GM19438 (cell line): ENCODE data around the gene EZH2.
A peak's percentile ranks its signal among the peaks of the same experiment; 100 is the strongest.

Experiments
- ATAC-seq: cut with Tn5 transposase; IDR thresholded peaks from one replicate; pipeline ENCODE4 v1.9.1; 2021; ENCODE audit warnings: low read depth; ENCODE audit not compliant: unreplicated experiment

The EZH2 gene

GRCh38 chr7:148782757-148783456 is 101.2 kb downstream of the EZH2 start:
- ATAC-seq = no peak

GRCh38 chr7:148774471-148774870 is 109.6 kb downstream of the EZH2 start:
- no peak for ATAC-seq

DNA sequence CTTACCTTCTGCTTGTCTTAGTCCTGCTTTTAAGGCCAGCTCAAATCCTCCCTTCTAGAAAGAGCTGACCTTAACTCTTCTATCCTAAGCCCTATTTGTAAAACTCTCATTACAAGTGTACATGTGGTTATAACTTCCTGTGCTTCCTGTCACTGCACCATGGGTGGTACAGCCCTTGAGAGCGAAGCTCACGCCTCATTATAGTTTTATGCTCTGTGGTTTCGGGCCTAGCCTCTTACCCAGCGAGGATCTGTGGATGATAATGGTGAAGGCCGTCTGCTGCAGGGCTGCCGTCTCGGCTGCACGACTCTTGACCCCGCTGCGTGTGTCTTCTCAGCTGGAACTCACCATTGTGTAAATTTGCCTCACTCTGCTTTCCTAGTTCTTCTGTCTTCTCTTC is 110.8 kb downstream of the EZH2 start:
- peak; percentile 75 for ATAC-seq

DNA sequence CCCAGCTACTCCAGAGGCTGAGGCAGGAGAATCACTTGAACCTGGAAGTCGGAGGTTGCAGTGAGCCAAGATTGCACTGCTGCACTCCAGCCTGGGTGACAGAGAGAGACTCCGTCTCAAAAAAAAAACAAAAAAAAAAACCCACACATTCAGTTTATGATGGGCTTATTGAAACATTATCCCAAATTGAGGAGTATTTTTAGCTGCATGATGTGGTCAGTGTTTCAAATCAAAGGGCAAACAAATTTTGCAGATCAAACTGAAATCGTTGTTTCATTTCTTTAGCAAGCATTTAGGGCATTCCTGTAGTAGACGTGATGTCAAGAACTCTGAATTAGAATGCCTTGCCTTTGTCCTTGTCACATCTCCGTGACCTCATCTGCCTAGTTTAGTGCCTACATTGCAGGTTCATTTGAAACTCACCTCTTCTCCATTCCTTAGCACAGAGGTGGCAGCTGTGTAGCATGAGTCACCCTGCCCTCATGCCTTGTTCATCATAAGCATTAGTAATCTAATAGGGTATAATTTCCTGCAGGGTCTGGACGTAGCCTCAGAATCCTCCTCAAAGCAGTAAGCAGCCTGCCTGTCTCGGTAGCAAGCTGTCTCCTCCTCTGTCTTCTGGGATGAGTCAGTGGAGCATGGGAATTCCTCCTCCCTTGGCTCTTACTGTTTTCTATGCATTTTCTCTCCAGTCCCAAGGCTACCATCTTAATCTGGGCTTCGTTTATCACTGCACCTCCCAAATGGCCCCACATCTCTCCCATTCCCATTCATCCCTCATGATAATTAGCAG is 111.6 kb downstream of the EZH2 start:
- no peak for ATAC-seq

GRCh38 chr7:148770004-148770403 is 114.1 kb downstream of the EZH2 start:
- no peak for ATAC-seq

- ATAC-seq = no peak
Measured at GRCh38 chr7:148763622-148764021, 120.5 kb downstream of the EZH2 start.

DNA sequence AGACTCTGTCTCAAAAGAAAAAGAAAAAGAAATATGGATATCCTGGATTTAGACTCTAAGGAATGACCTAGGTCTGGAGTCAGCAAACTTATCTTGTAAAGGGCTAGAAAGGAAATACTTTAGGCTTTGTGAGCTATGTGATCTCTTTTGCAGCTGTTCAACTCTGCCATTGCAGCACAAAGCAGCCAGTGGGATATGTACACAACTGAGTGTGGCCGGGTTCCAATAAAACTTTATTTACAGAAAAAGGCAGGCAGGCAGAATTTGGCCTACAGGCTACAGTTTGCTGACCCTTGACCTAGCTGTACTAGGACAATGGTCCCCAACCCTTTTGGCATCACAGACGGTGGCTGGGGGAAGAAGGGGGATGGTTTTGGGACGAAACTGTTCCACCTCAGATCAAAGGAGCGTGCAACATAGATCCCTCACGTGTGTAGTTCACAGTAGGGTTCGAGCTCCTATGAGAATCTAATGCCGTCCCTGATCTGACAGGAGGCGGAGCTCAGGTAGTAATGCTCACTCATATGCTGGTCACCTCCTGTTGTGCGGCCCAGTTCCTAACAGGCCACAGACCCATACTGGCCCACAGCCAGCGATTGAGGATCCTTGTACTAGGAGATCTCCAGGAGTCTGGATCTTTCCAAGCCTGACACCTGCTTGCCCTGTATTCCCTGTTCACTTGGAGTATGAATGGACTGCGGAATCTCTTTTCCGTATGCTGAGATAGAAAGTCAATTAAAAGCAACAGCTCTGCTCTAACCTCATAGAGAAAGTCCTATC is 122.4 kb downstream of the EZH2 start:
- no peak for ATAC-seq
